Neuronal stem cell (in vitro differentiated cells): ENCODE results near the gene NADSYN1.
A peak's percentile ranks its signal among the peaks of the same experiment; 100 is the strongest.

Experiments used
- DNase-seq: peaks from one replicate; pipeline ENCODE4 v3.0.0-alpha.2; 2013; ENCODE audit warnings: low spot score
- H2AFZ ChIP-seq: one replicate; pipeline ENCODE4 v1.6.1; 2013; ENCODE audit warnings: mild to moderate bottlenecking, low read length, inconsistent platforms
- H2AK5ac ChIP-seq: 2 replicates; pipeline ENCODE4 v1.6.1; 2013; ENCODE audit warnings: low read depth, mild to moderate bottlenecking, inconsistent platforms, low read length, moderate library complexity, mixed read lengths
- H2BK120ac ChIP-seq: 2 replicates; pipeline ENCODE4 v1.6.1; 2013; ENCODE audit warnings: low read depth, mild to moderate bottlenecking, inconsistent platforms, low read length, moderate library complexity, mixed read lengths
- H2BK12ac ChIP-seq: one replicate; pipeline ENCODE4 v1.6.1; 2013; ENCODE audit warnings: low read length, inconsistent platforms
- H2BK15ac ChIP-seq: 2 replicates; pipeline ENCODE4 v1.6.1; 2013; ENCODE audit warnings: mild to moderate bottlenecking, low read length, inconsistent platforms, mixed read lengths
- H2BK5ac ChIP-seq: one replicate; pipeline ENCODE4 v1.6.1; 2013; ENCODE audit warnings: inconsistent platforms, mild to moderate bottlenecking, low read length, moderate library complexity
- H3K14ac ChIP-seq: one replicate; pipeline ENCODE4 v1.6.1; 2013; ENCODE audit warnings: low read length, inconsistent platforms
- H3K18ac ChIP-seq: 2 replicates; pipeline ENCODE4 v1.6.1; 2013; ENCODE audit warnings: low read length, inconsistent platforms
- H3K23ac ChIP-seq: 2 replicates; pipeline ENCODE4 v1.6.1; 2013; ENCODE audit warnings: low read depth, mild to moderate bottlenecking, mixed read lengths, low read length, inconsistent platforms; ENCODE audit not compliant: poor library complexity
- H3K27ac ChIP-seq: replicated peaks from 3 replicates; pipeline ENCODE4 v1.5.1; 2013; ENCODE audit warnings: low read length, inconsistent platforms
- H3K27me3 ChIP-seq, 3 experiments: 2 replicates each; pipeline ENCODE4 v1.6.1; 2013; ENCODE audit warnings: low read length in 3 of 3, mild to moderate bottlenecking in 2 of 3, inconsistent platforms in 1 of 3, low read depth in 1 of 3, mixed read lengths in 1 of 3, moderate library complexity in 1 of 3; ENCODE audit not compliant: control insufficient read depth in 3 of 3, insufficient read depth in 3 of 3
- H3K36me3 ChIP-seq, 2 donors: replicated peaks in 1 of 2; 2 replicates each; pipeline ENCODE4 v1.6.1; 2013; ENCODE audit warnings: low read length in 2 of 2; ENCODE audit not compliant: control insufficient read depth in 2 of 2, insufficient read depth in 2 of 2
- H3K4ac ChIP-seq: 2 replicates; pipeline ENCODE4 v1.6.1; 2013; ENCODE audit warnings: inconsistent platforms, mild to moderate bottlenecking, low read length, moderate library complexity
- H3K4me1 ChIP-seq, 2 donors: 1 replicate in 1 of 2; 2 replicates in 1 of 2; pipeline ENCODE4 v1.6.1; 2013; ENCODE audit warnings: low read length in 2 of 2, low read depth in 1 of 2; ENCODE audit not compliant: control insufficient read depth in 2 of 2, insufficient read depth in 1 of 2
- H3K4me2 ChIP-seq: one replicate; pipeline ENCODE4 v1.6.1; 2013; ENCODE audit warnings: mild to moderate bottlenecking, low read length, inconsistent platforms; ENCODE audit not compliant: insufficient read depth, poor library complexity, severe bottlenecking
- H3K4me3 ChIP-seq, 2 donors: 2 replicates each; pipeline ENCODE4 v1.5.1; 2013; ENCODE audit warnings: low read length in 2 of 2, mild to moderate bottlenecking in 2 of 2, inconsistent platforms in 1 of 2, moderate library complexity in 1 of 2
- H3K79me1 ChIP-seq: one replicate; pipeline ENCODE4 v1.6.1; 2013; ENCODE audit warnings: low read depth, mild to moderate bottlenecking, inconsistent platforms, low read length, moderate library complexity
- H3K9ac ChIP-seq: one replicate; pipeline ENCODE4 v1.6.1; 2013; ENCODE audit warnings: mild to moderate bottlenecking, low read depth, low read length, inconsistent platforms; ENCODE audit not compliant: poor library complexity
- H3K9me3 ChIP-seq, 2 donors: replicated peaks in 1 of 2; 2 replicates each; pipeline versions ENCODE3 to v1.6.1; 2013; ENCODE audit warnings: low read length in 2 of 2, mild to moderate bottlenecking in 2 of 2, inconsistent platforms in 1 of 2, low read depth in 1 of 2, mixed read lengths in 1 of 2, moderate library complexity in 1 of 2; ENCODE audit not compliant: control insufficient read depth in 2 of 2, insufficient read depth in 1 of 2
- H4K8ac ChIP-seq: one replicate; pipeline ENCODE4 v1.6.1; 2013; ENCODE audit warnings: low read depth, mild to moderate bottlenecking, inconsistent platforms, low read length, moderate library complexity
- H4K91ac ChIP-seq: one replicate; pipeline ENCODE4 v1.6.1; 2013; ENCODE audit warnings: low read length, low read depth, mild to moderate bottlenecking, inconsistent platforms; ENCODE audit not compliant: poor library complexity
- WGBS, 2 donors: extraction: QIAGEN DNeasy Blood & Tissue Kit; methylation state at CpG; one replicate each; pipeline ENCODE4 v1.1.7; 2013; ENCODE audit warnings: missing lambda C conversion rate in 2 of 2, mixed read lengths in 1 of 2; ENCODE audit not compliant: insufficient read length in 2 of 2, insufficient replicate concordance in 1 of 2; ENCODE audit errors: extremely low coverage in 2 of 2; 5-methylcytosine and 5-hydroxymethylcytosine counted together

NADSYN1 gene

DNA sequence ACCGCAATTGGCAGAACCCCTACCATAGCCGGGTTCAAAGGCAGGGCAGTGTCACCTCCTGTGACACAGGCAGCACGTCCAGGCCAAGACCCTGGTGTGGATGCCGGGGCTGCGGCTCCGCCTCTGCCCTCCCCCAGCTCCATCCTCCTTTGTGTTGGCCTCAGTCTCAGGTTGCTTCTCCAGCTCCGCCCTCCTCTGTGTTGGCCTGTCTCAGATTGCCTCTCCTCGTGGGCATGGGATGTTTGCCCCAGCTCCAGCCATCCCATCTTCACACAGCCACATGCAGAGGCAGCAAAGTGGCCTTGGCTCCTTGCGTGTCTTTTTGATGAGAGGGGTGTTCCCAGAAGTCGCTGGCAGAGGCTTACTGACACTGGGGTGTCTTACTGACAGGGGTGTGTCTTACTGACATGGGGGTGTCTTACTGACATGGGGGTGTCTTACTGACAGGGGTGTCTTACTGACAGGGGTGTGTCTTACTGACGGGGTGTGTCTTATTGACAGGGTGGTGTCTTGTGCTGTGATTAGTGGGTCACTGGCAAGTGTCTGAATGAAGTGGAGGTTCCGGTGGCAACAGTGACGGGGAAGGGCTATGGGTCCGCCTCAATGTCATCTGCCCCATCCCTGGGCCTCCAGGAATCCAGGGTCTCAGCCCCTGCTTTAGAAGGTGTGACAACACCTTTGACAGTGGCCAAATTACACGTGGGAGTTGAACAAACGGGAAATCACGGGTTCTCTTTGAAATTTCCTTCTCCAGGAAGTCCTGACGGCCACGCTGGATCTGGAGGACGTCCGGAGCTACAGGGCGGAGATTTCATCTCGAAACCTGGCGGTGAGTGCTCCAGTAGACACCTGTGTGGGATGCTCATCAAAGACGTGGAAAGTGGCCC, 24.9 kb downstream of the NADSYN1 start:
- peak; percentile 21 for DNase-seq
- Histone ChIP-seq H3K23ac (peak overlapping the region; percentile 58), H4K91ac (no peak overlapping the region), H3K4me2 (no peak overlapping the region), H3K4me3 (no peak overlapping the region), H3K14ac (no peak overlapping the region), H4K8ac (no peak overlapping the region), H2BK15ac (no peak overlapping the region), H2AFZ (no peak overlapping the region), H3K9ac (no peak overlapping the region), H3K18ac (no peak overlapping the region), H2BK12ac (no peak overlapping the region), H2AK5ac (peak overlapping the region; percentile 30), H3K4ac (no peak overlapping the region), H3K79me1 (no peaks in the 10 kb centered on the region), H3K36me3 (peaks cover 15 to 88% of the 10 kb centered on the region in 2 donors), H2BK120ac (no peak overlapping the region), H3K9me3 (no peaks in the 10 kb centered on the region), H3K27ac (no peak overlapping the region), H2BK5ac (no peak overlapping the region), H3K4me1 (peaks cover 0 to 9% of the 10 kb centered on the region in 2 donors), H3K27me3 (no peaks in the 10 kb centered on the region)
- WGBS, 2 donors: no CpG with 5 or more reads among the region's 25 CpGs

- Histone ChIP-seq H4K91ac (no peak overlapping the region), H2BK5ac (no peak overlapping the region), H3K9ac (no peak overlapping the region), H3K27ac (no peak overlapping the region), H3K4ac (no peak overlapping the region), H3K9me3 (no peaks in the 10 kb centered on the region), H3K79me1 (no peaks in the 10 kb centered on the region), H3K18ac (no peak overlapping the region), H3K4me3 (no peak overlapping the region), H3K14ac (no peak overlapping the region), H2BK120ac (no peak overlapping the region), H2AFZ (no peak overlapping the region), H3K4me1 (peaks cover 0 to 9% of the 10 kb centered on the region in 2 donors), H2AK5ac (peak overlapping the region; percentile 30), H2BK12ac (no peak overlapping the region), H2BK15ac (no peak overlapping the region), H3K27me3 (no peaks in the 10 kb centered on the region), H3K36me3 (peaks cover 19 to 88% of the 10 kb centered on the region in 2 donors), H3K4me2 (no peak overlapping the region), H4K8ac (no peak overlapping the region), H3K23ac (no peak overlapping the region)
- no peak for DNase-seq
- no CpG with 5 or more reads among the region's 11 CpGs for WGBS, 2 donors
Measured at GRCh38 chr11:71478528-71478840, 25.5 kb downstream of the NADSYN1 start.

DNA sequence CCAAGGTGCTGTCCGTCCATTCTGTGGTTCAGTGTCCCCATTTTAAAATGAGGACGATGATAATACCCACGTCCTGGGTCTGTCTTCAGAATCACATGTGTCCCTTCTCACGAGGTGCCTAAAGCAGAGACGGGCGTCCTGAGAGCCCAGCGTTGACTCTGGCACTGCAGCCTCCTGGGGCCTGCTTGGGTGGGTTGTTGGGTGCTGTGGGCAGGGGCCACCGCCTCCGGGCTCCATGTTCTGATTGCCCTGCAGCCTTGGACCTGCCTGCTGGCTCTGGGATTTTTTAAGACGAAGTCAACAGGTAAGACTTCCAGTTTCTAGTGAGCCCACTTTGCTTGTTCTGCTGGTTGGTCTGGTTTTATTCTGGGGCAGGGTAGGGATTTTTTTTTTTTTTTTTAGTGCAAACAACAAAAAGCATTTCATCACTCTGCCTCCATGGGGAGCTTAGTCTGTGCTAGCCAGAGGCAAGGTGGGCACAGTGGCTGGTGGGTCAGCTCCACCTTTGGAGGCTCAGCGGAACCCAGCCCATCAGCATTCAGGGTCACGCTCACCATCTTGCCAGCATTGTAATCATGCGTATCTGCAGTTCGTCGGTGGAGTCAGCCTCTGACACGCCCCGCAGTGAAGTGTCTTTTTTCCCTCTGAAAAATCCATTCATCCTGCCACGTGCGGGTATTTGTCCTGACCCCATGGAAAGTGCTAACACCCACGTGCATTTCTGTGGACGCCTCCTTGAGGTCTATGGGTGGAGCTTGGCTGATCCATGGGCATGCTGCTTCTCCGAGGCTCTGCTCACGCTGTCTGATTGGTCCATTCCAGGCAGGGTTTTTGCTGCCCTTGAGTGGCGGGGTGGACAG, 28.3 kb downstream of the NADSYN1 start:
- H3K36me3 ChIP-seq: peaks cover 27 to 91% of the 10 kb centered on the region in 2 donors
- H3K23ac ChIP-seq: peak overlapping the region; percentile 47
- peaks cover 0 to 5% of the 10 kb centered on the region in 2 donors for H3K9me3 ChIP-seq
- no peak overlapping the region for H3K18ac ChIP-seq
- no peak overlapping the region for H3K27ac ChIP-seq
- H4K8ac ChIP-seq: no peak overlapping the region
- H3K27me3 ChIP-seq: no peaks in the 10 kb centered on the region
- H3K4ac ChIP-seq: no peak overlapping the region
- H2BK12ac ChIP-seq: no peak overlapping the region
- H2AK5ac ChIP-seq: no peak overlapping the region
- H2BK120ac ChIP-seq: no peak overlapping the region
- H3K9ac ChIP-seq: peak overlapping the region; percentile 30
- no peak overlapping the region for H2BK15ac ChIP-seq
- WGBS, 2 donors: no CpG with 5 or more reads among the region's 24 CpGs
- no peaks in the 10 kb centered on the region for H3K79me1 ChIP-seq
- no peak for DNase-seq
- H2BK5ac ChIP-seq: no peak overlapping the region
- no peak overlapping the region for H4K91ac ChIP-seq
- no peak overlapping the region for H2AFZ ChIP-seq
- H3K4me3 ChIP-seq: no peak overlapping the region
- no peak overlapping the region for H3K14ac ChIP-seq
- no peak overlapping the region for H3K4me2 ChIP-seq
- peaks cover 0 to 9% of the 10 kb centered on the region in 2 donors for H3K4me1 ChIP-seq

GRCh38 chr11:71482216-71482615, 29.2 kb downstream of the NADSYN1 start:
- Histone ChIP-seq H2BK15ac (no peak overlapping the region), H3K18ac (no peak overlapping the region), H3K23ac (peak overlapping the region; percentile 52), H3K27me3 (no peaks in the 10 kb centered on the region), H2AK5ac (no peak overlapping the region), H3K9me3 (peaks cover 0 to 5% of the 10 kb centered on the region in 2 donors), H3K4me1 (peaks cover 0 to 7% of the 10 kb centered on the region in 2 donors), H3K4me2 (no peak overlapping the region), H3K27ac (no peak overlapping the region), H3K9ac (no peak overlapping the region), H3K79me1 (no peaks in the 10 kb centered on the region), H2BK5ac (no peak overlapping the region), H3K4me3 (peak overlapping the region in 1 of 2 donors; percentile 41), H4K91ac (no peak overlapping the region), H4K8ac (no peak overlapping the region), H3K14ac (no peak overlapping the region), H2BK12ac (no peak overlapping the region), H3K36me3 (peaks cover 29 to 85% of the 10 kb centered on the region in 2 donors), H2BK120ac (no peak overlapping the region), H3K4ac (no peak overlapping the region), H2AFZ (no peak overlapping the region)
- WGBS, 2 donors: no CpG with 5 or more reads among the region's 18 CpGs
- DNase-seq: no peak
